SK-N-SH (cell line): ENCODE measurements around the gene MRPL53. TPM values are rescaled to one million over a fixed set of nuclear protein-coding genes. Genes with fewer than 3 reads are reported as not detected.

Source experiments
- CTCF ChIA-PET: fragments of 300-600, 350-600 bp; formaldehyde crosslinking; extraction: SDS; loops from one replicate; lab custom pipeline; 2021; lab: Yijun Ruan, JAX
- POLR2A ChIA-PET: fragments of 350-600 bp; sonication (Branson Sonifier 250); formaldehyde crosslinking; extraction: SDS; loops from one replicate; lab custom pipeline; 2020; ENCODE audit warnings: antibody characterized with exemption, inconsistent platforms; lab: Yijun Ruan, JAX
- DNase-seq: peaks from one replicate; pipeline ENCODE4 v3.0.0; 2012
- H2AFZ ChIP-seq: fragments of 200-600 bp; sonication (generic); 2 replicates; pipeline ENCODE4 v1.8.1; 2016; ENCODE audit warnings: antibody characterized with exemption, mild to moderate bottlenecking, low read depth
- H3F3A ChIP-seq: fragments of 200-600 bp; sonication (generic); replicated peaks from 2 replicates; pipeline ENCODE3; 2016; ENCODE audit warnings: antibody characterized with exemption, mild to moderate bottlenecking; ENCODE audit not compliant: insufficient read depth
- H3K27ac ChIP-seq, 2 experiments: fragments of 200-500 bp in 1 of 2; fragments of 200-600 bp in 1 of 2; sonication (Bioruptor generic) in 1 of 2; sonication (generic), shearing (Covaris generic) in 1 of 2; 2 replicates each; pipeline versions ENCODE4 v1.5.1 to v1.6.1; 2014 to 2016; ENCODE audit warnings: low read depth in 2 of 2, inconsistent platforms in 1 of 2, low read length in 1 of 2, mild to moderate bottlenecking in 1 of 2, mixed read lengths in 1 of 2
- H3K27me3 ChIP-seq: fragments of 200-600 bp; sonication (generic), shearing (Covaris generic); 2 replicates; pipeline ENCODE4 v1.6.1; 2016; ENCODE audit warnings: mixed run types; ENCODE audit not compliant: insufficient read depth
- H3K36me3 ChIP-seq, 2 experiments: fragments of 200-500 bp in 1 of 2; fragments of 200-600 bp in 1 of 2; sonication (Bioruptor generic) in 1 of 2; sonication (generic) in 1 of 2; replicated peaks in 1 of 2; 2 replicates each; pipeline versions ENCODE3 to v1.5.1; 2014 to 2016; ENCODE audit warnings: low read length in 1 of 2, mild to moderate bottlenecking in 1 of 2; ENCODE audit not compliant: insufficient read depth in 2 of 2, control insufficient read depth in 1 of 2
- H3K4me1 ChIP-seq, 2 experiments: fragments of 200-500 bp in 1 of 2; fragments of 200-600 bp in 1 of 2; sonication (Bioruptor generic) in 1 of 2; sonication (generic), shearing (Covaris generic) in 1 of 2; 2 replicates each; pipeline versions ENCODE4 v1.5.1 to v1.6.1; 2014 to 2016; ENCODE audit warnings: low read depth in 1 of 2, low read length in 1 of 2, mixed run types in 1 of 2; ENCODE audit not compliant: insufficient read depth in 2 of 2, control insufficient read depth in 1 of 2
- H3K4me2 ChIP-seq: fragments of 200-600 bp; sonication (generic), shearing (Covaris generic); 2 replicates; pipeline ENCODE4 v1.6.1; 2017; ENCODE audit warnings: mixed run types
- H3K4me3 ChIP-seq, 2 experiments: fragments of 200-500 bp in 1 of 2; fragments of 200-600 bp in 1 of 2; sonication (Bioruptor generic) in 1 of 2; sonication (generic), shearing (Covaris generic) in 1 of 2; 2 replicates each; pipeline versions ENCODE4 v1.5.1 to v1.8.1; 2014 to 2016; ENCODE audit warnings: low read depth in 2 of 2, inconsistent platforms in 1 of 2, low read length in 1 of 2, mild to moderate bottlenecking in 1 of 2, mixed read lengths in 1 of 2, moderate library complexity in 1 of 2
- H3K79me2 ChIP-seq: fragments of 200-600 bp; sonication (generic); 2 replicates; pipeline ENCODE4 v1.8.1; 2017; ENCODE audit warnings: mild to moderate bottlenecking; ENCODE audit not compliant: insufficient read depth
- H3K9ac ChIP-seq: fragments of 200-600 bp; sonication (generic); 2 replicates; pipeline ENCODE4 v1.6.1; 2017; ENCODE audit warnings: mixed run types
- H3K9me2 ChIP-seq: fragments of 200-600 bp; sonication (generic); 2 replicates; pipeline ENCODE4 v1.6.1; 2017; ENCODE audit warnings: mixed run types
- H3K9me3 ChIP-seq: fragments of 200-600 bp; sonication (generic); 2 replicates; pipeline ENCODE4 v1.6.1; 2017; ENCODE audit warnings: mixed run types, mild to moderate bottlenecking, moderate library complexity
- H4K20me1 ChIP-seq: fragments of 200-600 bp; sonication (generic); 2 replicates; pipeline ENCODE4 v1.6.1; 2017; ENCODE audit warnings: mild to moderate bottlenecking, mixed run types; ENCODE audit not compliant: insufficient read depth
- CHD2 ChIP-seq: fragments of 150-350 bp; IDR thresholded peaks from 2 replicates; pipeline ENCODE4 v1.6.1; 2018; ENCODE audit warnings: low read length; ENCODE audit not compliant: partially characterized antibody
- EP300 ChIP-seq, 2 experiments: IDR thresholded peaks; 2 replicates each; pipeline versions ENCODE4 v1.4.0 to v1.6.1; 2012; ENCODE audit warnings: borderline replicate concordance in 1 of 2, low read depth in 1 of 2, low read length in 1 of 2
- FOSL2 ChIP-seq: IDR thresholded peaks from 2 replicates; pipeline ENCODE4 v1.4.0; 2012; ENCODE audit warnings: low read depth, mild to moderate bottlenecking, moderate library complexity, borderline replicate concordance
- FOXM1 ChIP-seq: IDR thresholded peaks from 2 replicates; pipeline ENCODE4 v1.4.0; 2012; ENCODE audit warnings: low read depth, mild to moderate bottlenecking
- MXI1 ChIP-seq: IDR thresholded peaks from 2 replicates; pipeline ENCODE4 v1.6.1; 2012; ENCODE audit warnings: mild to moderate bottlenecking, low read depth, low read length, improper control_type of control experiment
- SIN3A ChIP-seq: IDR thresholded peaks from 2 replicates; pipeline ENCODE4 v1.6.1; 2012; ENCODE audit warnings: low read depth, mild to moderate bottlenecking, low read length, moderate library complexity, borderline replicate concordance
- TEAD4 ChIP-seq: IDR thresholded peaks from 2 replicates; pipeline ENCODE4 v1.4.0; 2012; ENCODE audit warnings: mild to moderate bottlenecking, borderline replicate concordance; ENCODE audit not compliant: insufficient read depth
- WGBS: methylation state at CpG from one replicate; pipeline ENCODE4 v1.1.6; 2017; ENCODE audit warnings: low lambda C conversion rate; 5-methylcytosine and 5-hydroxymethylcytosine counted together
- polyA plus RNA-seq, 3 experiments: library from polyadenylated mRNA; depleted of rRNA; stranded (reverse); fragments of >200 nt; gene quantifications; 2 replicates each; pipeline ENCODE4 v1.2.3, GENCODE V29; 2012
- TF ChIP-seq, protein P1 (sequence below): fragments of 200-600 bp; sonication (generic); IDR thresholded peaks from 2 replicates; pipeline ENCODE4 v1.6.1; 2017; ENCODE audit warnings: antibody characterized with exemption, mild to moderate bottlenecking, moderate library complexity
- TF ChIP-seq, protein P2 (sequence below): fragments of 150-350 bp; IDR thresholded peaks from 2 replicates; pipeline ENCODE4 v1.6.1; 2016; ENCODE audit warnings: mild to moderate bottlenecking, low read depth, low read length

Gene MRPL53
- polyA plus RNA-seq, 1 of the 3 experiments (the other 2 are of a cell fraction), result 95.0 TPM

DNA sequence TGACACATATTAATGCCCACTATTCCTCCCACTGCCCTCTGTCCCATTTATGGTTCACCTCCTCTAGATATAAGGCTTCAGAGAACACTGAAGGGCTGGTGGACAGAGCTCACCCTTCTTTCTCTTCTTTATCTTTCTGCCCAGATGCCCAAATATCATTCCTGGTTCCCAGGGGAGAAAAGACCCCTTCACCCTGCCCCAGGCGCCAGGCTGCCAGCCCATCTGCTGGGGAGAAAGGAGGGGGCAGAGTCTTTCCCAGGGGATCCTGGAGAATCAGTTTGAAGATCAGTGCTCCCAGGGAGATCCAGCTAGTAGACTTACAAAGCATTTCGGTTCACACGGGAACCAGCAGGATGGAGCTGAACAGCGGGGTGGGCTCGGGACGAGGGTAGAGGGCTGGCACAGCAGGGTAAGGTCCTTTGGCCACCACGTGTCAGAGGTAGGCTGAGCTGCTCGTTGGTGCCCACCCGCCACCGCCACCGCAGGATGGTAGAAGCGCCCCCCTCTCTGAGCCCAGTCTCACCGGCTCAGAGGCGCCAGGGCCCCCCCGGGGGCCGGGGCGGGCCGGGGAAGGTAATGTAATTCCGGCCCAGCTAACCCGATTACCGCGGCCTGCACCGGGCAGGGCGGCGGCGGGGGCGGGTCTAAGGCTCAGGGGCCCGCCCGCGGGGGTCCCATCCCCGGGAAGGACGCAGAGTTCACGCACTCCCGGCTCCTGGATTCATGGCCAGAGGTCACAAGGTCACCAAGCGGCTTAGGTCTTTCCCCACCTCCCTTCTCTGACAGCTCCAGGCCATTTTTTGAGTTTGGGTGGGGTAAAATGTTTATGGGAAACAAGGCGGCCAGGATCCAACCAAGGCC, 40.5 kb upstream of the MRPL53 start:
- H3K4me2 ChIP-seq, result peak overlapping the region; percentile 99
- peak overlapping the region; percentile 71 for H3K9ac ChIP-seq
- H3K4me1 ChIP-seq, result peaks cover 16 to 25% of the 10 kb centered on the region in 2 experiments; a peak in 3 of 4 replicates
- H3K36me3 ChIP-seq, result peaks cover 4% of the 10 kb centered on the region in 2 experiments
- no peaks in the 10 kb centered on the region for H3K9me2 ChIP-seq
- H4K20me1 ChIP-seq, result no peaks in the 10 kb centered on the region
- peak overlapping the region; percentile 53 to 95; a peak in 3 of 4 replicates for H3K27ac ChIP-seq
- H3F3A ChIP-seq, result peaks cover 28% of the 10 kb centered on the region
- peaks cover 23% of the 10 kb centered on the region; the same call in 1 of the 2 replicates for H3K79me2 ChIP-seq
- H3K4me3 ChIP-seq, result peak overlapping the region; percentile 68 to 90
- ChIA-PET CTCF (interaction anchor here (0.7 to 3.1 kb wide), 9 partner anchors 9 to 263 kb away, joined by 3 to 14 read pairs (median 3); partner anchors contain the start of genes CCDC142 and TTC31), POLR2A (interaction anchor here (0.6 to 1.9 kb wide), 7 partner anchors 8 to 55 kb away, joined by 3 to 7 read pairs (median 4); partner anchors contain the start of genes CCDC142, TTC31 and WBP1)
- 16% methylated on average over 16 of the region's 36 CpGs for WGBS
- H3K27me3 ChIP-seq, result no peaks in the 10 kb centered on the region
- TF ChIP-seq SIN3A (0 out of 2 replicates have a peak, but pooled peaks have one; percentile 11), CHD2 (peak; percentile 40), FOXM1 (0 out of 2 replicates have a peak, but pooled peaks have one; percentile 16), FOSL2 (no peak), EP300 (IDR thresholded peaks at IDR 0.05; ENCODE audit: borderline replicate concordance in 1 of 2, low read depth in 1 of 2, low read length in 1 of 2) (peak; percentile 43 to 80; a peak in 3 of 4 replicates), TEAD4 (0 out of 2 replicates have a peak, but pooled peaks have one; percentile 38), MXI1 (peak; percentile 86)
- TF ChIP-seq, protein P1, sequence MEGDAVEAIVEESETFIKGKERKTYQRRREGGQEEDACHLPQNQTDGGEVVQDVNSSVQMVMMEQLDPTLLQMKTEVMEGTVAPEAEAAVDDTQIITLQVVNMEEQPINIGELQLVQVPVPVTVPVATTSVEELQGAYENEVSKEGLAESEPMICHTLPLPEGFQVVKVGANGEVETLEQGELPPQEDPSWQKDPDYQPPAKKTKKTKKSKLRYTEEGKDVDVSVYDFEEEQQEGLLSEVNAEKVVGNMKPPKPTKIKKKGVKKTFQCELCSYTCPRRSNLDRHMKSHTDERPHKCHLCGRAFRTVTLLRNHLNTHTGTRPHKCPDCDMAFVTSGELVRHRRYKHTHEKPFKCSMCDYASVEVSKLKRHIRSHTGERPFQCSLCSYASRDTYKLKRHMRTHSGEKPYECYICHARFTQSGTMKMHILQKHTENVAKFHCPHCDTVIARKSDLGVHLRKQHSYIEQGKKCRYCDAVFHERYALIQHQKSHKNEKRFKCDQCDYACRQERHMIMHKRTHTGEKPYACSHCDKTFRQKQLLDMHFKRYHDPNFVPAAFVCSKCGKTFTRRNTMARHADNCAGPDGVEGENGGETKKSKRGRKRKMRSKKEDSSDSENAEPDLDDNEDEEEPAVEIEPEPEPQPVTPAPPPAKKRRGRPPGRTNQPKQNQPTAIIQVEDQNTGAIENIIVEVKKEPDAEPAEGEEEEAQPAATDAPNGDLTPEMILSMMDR, result no peak
- TF ChIP-seq, protein P2, sequence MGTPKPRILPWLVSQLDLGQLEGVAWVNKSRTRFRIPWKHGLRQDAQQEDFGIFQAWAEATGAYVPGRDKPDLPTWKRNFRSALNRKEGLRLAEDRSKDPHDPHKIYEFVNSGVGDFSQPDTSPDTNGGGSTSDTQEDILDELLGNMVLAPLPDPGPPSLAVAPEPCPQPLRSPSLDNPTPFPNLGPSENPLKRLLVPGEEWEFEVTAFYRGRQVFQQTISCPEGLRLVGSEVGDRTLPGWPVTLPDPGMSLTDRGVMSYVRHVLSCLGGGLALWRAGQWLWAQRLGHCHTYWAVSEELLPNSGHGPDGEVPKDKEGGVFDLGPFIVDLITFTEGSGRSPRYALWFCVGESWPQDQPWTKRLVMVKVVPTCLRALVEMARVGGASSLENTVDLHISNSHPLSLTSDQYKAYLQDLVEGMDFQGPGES, result no peak
- DNase-seq, result peak; percentile 92
- peak overlapping the region; percentile 90 for H2AFZ ChIP-seq
- no peaks in the 10 kb centered on the region for H3K9me3 ChIP-seq
